Measurements from ENCODE around the gene SNU13. TPM values are rescaled to one million over a fixed set of nuclear protein-coding genes. Genes with fewer than 3 reads are reported as not detected.
"Not testable (repeated sequence)": the region's sequence is repeated elsewhere in the genome, so short reads cannot be mapped to it uniquely, and the experiment has no call there.

SNU13 gene
- polyA plus RNA-seq, 1 experiment, result 151 TPM

- ChIA-PET POLR2A (no interaction called here), CTCF (interaction anchor here (1.2 kb wide), 1 partner anchor 33 kb away, joined by 3 read pairs; no protein-coding TSS in a partner anchor)
- Histone ChIP-seq H3K9me3 (ENCODE audit: control insufficient read depth, insufficient read depth, low read length) (no peaks in the 10 kb centered on the region), H3K27me3 (ENCODE audit: control insufficient read depth, insufficient read depth, low read length) (no peaks in the 10 kb centered on the region), H3K27ac (ENCODE audit: low read depth, low read length) (no peak overlapping the region), H3K4me3 (ENCODE audit: low read depth, low read length) (no peak overlapping the region)
- no peak for TF ChIP-seq CTCF (IDR thresholded peaks at IDR 0.05; ENCODE audit: low read depth, low read length)
- DNase-seq (ENCODE audit: low read depth, low spot score), result no peak
These were observed 24.2 kb downstream of the SNU13 start for GRCh38 chr22:41664490-41664889.

- POLR2A ChIA-PET; H3K27ac ChIP-seq (ENCODE audit: low read depth, low read length): not testable (repeated sequence)
- CTCF ChIA-PET, result interaction anchor here (1.0 kb wide), 1 partner anchor 277 kb away, joined by 3 read pairs; no protein-coding TSS in a partner anchor
These were observed 25.1 kb downstream of the SNU13 start for GRCh38 chr22:41663594-41663993.

GRCh38 chr22:41661713-41662112, 27.0 kb downstream of the SNU13 start:
- DNase-seq (ENCODE audit: low read depth, low spot score), result no peak
- Histone ChIP-seq H3K27me3 (ENCODE audit: control insufficient read depth, insufficient read depth, low read length) (no peaks in the 10 kb centered on the region), H3K27ac (ENCODE audit: low read depth, low read length) (no peak overlapping the region), H3K4me3 (ENCODE audit: low read depth, low read length) (no peak overlapping the region), H3K9me3 (ENCODE audit: control insufficient read depth, insufficient read depth, low read length) (no peaks in the 10 kb centered on the region)
- ChIA-PET POLR2A (no interaction called here), CTCF (no interaction called here)
- TF ChIP-seq CTCF (IDR thresholded peaks at IDR 0.05; ENCODE audit: low read depth, low read length), result no peak

More at GRCh38 chr22:41663594-41663993, 25.1 kb downstream of the SNU13 start:
- not testable (repeated sequence) for H3K9me3 ChIP-seq (ENCODE audit: control insufficient read depth, insufficient read depth, low read length); DNase-seq (ENCODE audit: low read depth, low spot score); H3K27me3 ChIP-seq (ENCODE audit: control insufficient read depth, insufficient read depth, low read length); H3K4me3 ChIP-seq (ENCODE audit: low read depth, low read length)

GRCh38 chr22:41661088-41661487, 27.6 kb downstream of the SNU13 start:
- ChIA-PET POLR2A (no interaction called here), CTCF (interaction anchor here (0.7 kb wide), 1 partner anchor 85 kb away, joined by 3 read pairs; no protein-coding TSS in a partner anchor)
- no peak overlapping the region for H3K4me3 ChIP-seq (ENCODE audit: low read depth, low read length)
- TF ChIP-seq CTCF (IDR thresholded peaks at IDR 0.05; ENCODE audit: low read depth, low read length), result no peak
- no peak overlapping the region for H3K27ac ChIP-seq (ENCODE audit: low read depth, low read length)
- H3K9me3 ChIP-seq (ENCODE audit: control insufficient read depth, insufficient read depth, low read length), result no peaks in the 10 kb centered on the region
- no peaks in the 10 kb centered on the region for H3K27me3 ChIP-seq (ENCODE audit: control insufficient read depth, insufficient read depth, low read length)
- no peak for DNase-seq (ENCODE audit: low read depth, low spot score)

GRCh38 chr22:41660416-41660815, 28.3 kb downstream of the SNU13 start:
- ChIA-PET CTCF (interaction anchor here (0.7 to 1.4 kb wide), 3 partner anchors 10 to 116 kb away, joined by 3 read pairs; partner anchors contain the start of gene POLR3H), POLR2A (no interaction called here)
- Histone ChIP-seq H3K27ac (ENCODE audit: low read depth, low read length) (no peak overlapping the region), H3K9me3 (ENCODE audit: control insufficient read depth, insufficient read depth, low read length) (no peaks in the 10 kb centered on the region), H3K27me3 (ENCODE audit: control insufficient read depth, insufficient read depth, low read length) (no peaks in the 10 kb centered on the region), H3K4me3 (ENCODE audit: low read depth, low read length) (no peak overlapping the region)
- no peak for DNase-seq (ENCODE audit: low read depth, low spot score)
- no peak for TF ChIP-seq CTCF (IDR thresholded peaks at IDR 0.05; ENCODE audit: low read depth, low read length)
